ENCODE measurements around the gene KCNIP4.
"Not testable (repeated sequence)": the region's sequence is repeated elsewhere in the genome, so short reads cannot be mapped to it uniquely, and the experiment has no call there.

The KCNIP4 gene

GRCh38 chr4:21452931-21453330 lies 495.6 kb downstream of the KCNIP4 start:
- DNase-seq, result no peak

GRCh38 chr4:21451032-21451431 lies 497.5 kb downstream of the KCNIP4 start:
- DNase-seq, result no peak

DNA sequence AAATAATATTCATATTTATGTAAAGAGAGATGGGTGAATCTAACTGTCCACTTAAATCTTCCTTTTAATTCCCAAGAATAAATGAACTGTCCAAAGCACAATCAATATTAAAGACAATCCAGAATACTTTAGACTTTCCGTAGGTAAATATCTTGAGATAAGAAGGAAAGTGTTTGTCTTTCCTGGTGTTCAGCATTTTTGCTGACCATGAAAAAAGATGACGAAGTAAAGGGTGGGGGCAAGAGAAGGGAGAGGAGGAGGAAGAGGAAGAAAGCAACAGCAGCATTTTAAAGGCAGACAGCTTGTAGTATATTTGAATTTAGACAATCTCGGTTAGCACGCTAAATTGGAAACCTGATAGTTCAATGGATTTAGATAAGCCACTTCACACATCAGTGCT lies 498.2 kb downstream of the KCNIP4 start:
- no peak for DNase-seq

GRCh38 chr4:21447301-21448054 lies 501.1 kb downstream of the KCNIP4 start:
- DNase-seq, result no peak

DNA sequence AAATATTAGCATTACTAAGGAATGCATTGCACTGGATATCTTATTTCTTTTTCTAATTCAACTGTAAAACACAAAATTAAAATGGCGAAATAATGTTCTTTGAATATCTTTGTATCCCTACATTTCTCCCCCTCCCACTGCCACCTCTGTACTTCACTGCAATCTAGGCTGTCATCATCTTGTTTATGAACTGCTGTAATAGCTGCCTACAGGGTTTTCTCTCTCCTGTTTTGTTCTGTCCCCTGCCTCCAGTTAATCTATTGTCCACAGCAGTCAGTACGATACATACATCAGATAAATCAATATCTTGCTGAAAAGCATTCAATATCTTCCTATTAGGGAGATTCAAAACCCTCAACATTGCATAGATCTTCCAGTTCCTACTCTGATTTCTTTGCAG lies 528.4 kb downstream of the KCNIP4 start:
- DNase-seq, result no peak

DNA sequence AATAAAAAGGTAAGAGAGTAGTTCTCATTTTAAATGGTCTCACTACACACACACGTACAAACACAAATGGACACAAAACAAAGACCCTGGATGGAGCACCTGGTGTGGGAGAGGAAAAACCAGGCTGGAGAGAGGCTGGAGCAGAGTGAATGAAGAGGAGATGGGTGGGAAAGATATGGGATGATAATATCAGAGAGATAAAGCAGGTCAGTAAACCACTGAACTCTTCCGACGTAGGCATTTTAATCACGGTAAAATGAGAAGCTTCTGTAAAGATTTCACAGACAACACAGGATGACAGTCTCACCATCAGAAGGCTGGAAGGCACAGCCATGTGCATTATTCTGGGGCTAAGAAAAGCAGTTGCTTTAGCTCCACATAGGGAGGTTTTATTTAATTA lies 532.8 kb downstream of the KCNIP4 start:
- DNase-seq, result no peak

DNA sequence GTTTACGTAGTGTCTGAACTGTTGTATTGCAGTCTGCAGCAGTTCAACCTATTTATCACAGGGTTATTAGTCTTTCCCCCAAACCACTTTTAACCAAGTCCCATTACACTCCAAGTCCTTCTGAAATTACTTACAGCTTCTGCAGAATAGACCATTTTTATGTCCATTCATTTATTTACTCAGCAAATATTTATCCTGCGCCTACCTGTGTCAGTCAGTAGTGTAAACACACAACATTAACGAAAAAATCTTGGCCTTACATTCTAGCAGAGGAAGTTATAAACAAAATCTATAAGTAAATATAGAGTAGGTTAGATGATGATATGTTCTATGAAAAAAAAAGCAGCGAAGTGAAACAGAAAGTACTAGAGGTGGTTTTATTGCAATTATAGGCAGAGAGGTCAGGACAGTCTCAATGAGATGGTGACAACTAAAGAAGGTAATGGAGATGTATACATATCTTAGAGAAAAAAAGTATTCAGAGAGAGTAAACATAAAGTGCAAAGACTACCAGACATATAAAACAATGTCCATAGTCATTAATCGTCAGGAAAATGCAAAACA lies 534.7 kb downstream of the KCNIP4 start:
- DNase-seq, result no peak

GRCh38 chr4:21411086-21411485 lies 537.5 kb downstream of the KCNIP4 start:
- DNase-seq, result no peak

DNA sequence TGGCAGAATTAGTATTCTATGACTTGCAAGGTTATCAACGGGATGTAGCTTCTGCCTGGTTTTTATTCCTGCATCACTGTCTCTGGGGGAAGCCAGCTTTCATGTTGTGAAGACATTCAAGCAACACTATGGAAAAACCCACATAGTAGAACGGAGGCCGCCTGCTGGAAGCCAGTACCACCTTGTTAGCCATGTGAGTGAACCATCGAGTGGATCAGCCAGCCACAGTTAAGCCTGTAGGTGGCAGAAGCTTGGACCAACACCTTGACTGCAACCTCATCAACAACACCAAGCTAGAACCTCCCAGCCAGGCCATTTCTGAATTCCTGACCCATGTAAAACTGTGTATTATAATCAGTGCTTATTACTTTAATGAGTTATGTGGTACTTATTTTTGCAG lies 538.2 kb downstream of the KCNIP4 start:
- no peak for DNase-seq

DNA sequence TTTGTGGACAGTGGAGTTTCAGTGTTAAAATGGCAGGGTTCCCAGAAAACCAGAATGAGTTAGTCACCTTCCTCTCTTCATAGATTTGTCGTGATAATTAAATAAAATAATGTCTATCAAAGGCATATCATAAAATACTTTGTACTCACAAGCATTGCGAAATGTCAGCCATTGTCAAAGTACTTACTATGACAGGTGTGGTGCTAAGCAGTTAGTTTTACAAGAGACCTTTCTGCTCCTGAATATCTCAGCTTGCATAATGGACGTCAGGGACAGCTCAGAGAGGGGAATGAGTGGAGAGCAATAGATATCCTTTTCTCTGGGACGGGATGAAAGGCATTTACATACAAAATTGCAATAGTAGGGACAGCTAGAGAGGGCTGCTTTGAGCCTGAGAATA lies 560.9 kb downstream of the KCNIP4 start:
- no peak for DNase-seq

GRCh38 chr4:21386166-21386780 lies 562.3 kb downstream of the KCNIP4 start:
- no peak for DNase-seq

- DNase-seq, result no peak
Measured at GRCh38 chr4:21385706-21386105, 562.9 kb downstream of the KCNIP4 start.

DNA sequence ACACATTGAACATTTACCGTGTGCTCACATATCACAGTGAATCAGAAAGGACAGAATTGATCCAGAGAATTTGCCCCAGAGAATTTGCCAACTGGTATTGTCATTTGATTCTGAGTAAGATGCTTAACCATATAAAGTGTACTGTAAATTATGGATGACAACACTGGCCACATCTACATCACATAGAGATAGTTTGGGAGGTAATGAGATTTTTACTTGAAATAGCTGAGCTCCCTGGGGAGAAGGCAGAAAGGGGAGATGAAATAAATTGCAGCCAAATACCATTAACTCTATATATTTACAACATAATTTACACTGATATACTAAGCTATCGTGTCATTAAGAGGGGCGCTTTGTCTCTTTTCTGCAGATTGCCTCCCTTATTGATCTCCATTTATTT lies 564.0 kb downstream of the KCNIP4 start:
- no peak for DNase-seq

- no peak for DNase-seq
Measured at GRCh38 chr4:21380861-21381260, 567.7 kb downstream of the KCNIP4 start.

- DNase-seq, result no peak
Measured at GRCh38 chr4:21377046-21377445, 571.5 kb downstream of the KCNIP4 start.

- DNase-seq, result no peak
Measured at GRCh38 chr4:21376176-21376575, 572.4 kb downstream of the KCNIP4 start.

GRCh38 chr4:21374641-21375368 lies 573.8 kb downstream of the KCNIP4 start:
- no peak for DNase-seq

GRCh38 chr4:21367567-21367966 lies 581.0 kb downstream of the KCNIP4 start:
- no peak for DNase-seq

DNA sequence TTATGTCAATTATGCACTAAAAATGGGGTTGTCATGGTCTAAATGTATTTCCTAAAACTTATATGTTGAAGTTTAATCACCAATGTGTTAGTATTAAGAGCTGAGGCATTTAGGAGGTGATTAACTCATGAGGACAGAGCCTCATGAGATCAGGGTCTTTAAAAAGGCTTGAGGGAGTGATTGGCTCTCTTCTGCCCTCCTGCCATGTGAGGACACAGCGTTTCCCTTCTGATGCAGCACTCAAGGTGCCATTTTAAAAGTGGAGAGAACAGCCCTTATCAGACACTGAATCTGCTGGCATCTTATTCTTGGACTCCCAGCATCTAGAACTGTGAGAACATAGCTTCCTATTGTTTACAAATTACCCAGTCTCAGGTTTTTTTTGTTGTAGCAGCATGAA lies 581.7 kb downstream of the KCNIP4 start:
- DNase-seq, result no peak

GRCh38 chr4:21366312-21366711 lies 582.3 kb downstream of the KCNIP4 start:
- no peak for DNase-seq

- DNase-seq, result no peak
Measured at GRCh38 chr4:21363701-21364100, 584.9 kb downstream of the KCNIP4 start.

GRCh38 chr4:21352354-21352753 lies 596.2 kb downstream of the KCNIP4 start:
- not testable (repeated sequence) for DNase-seq

GRCh38 chr4:21347142-21347541 lies 601.4 kb downstream of the KCNIP4 start:
- no peak for DNase-seq
